ENCODE measurements around the gene SCYGR8.

Gene SCYGR8

GRCh38 chr2:227745594-227745993 lies at the start of gene SCYGR8:
Gene SCYGR8, plus strand, starts transcription at chr2:227745894. Its CDS starts 0 bp downstream, at chr2:227745894.
- no peaks in the 10 kb centered on the region for H3K9me3 ChIP-seq (ENCODE audit: control insufficient read depth, low read length)
- H3K27me3 ChIP-seq (ENCODE audit: control insufficient read depth, insufficient read depth, low read length): no peaks in the 10 kb centered on the region
- no peaks in the 10 kb centered on the region for H3K4me1 ChIP-seq (ENCODE audit: control insufficient read depth, insufficient read depth, low read length)
- no peak within 1 kb of the TSS for H3K9ac ChIP-seq (ENCODE audit: low read length)
- no peak within 1 kb of the TSS for H3K4me3 ChIP-seq (ENCODE audit: low read length)
- H3K36me3 ChIP-seq (ENCODE audit: control insufficient read depth, insufficient read depth, low read length): no peaks in the 10 kb centered on the region

- no peaks in the 10 kb centered on the region for H3K36me3 ChIP-seq (ENCODE audit: control insufficient read depth, insufficient read depth, low read length)
- H3K4me1 ChIP-seq (ENCODE audit: control insufficient read depth, insufficient read depth, low read length): no peaks in the 10 kb centered on the region
- H3K4me3 ChIP-seq (ENCODE audit: low read length): no peak overlapping the region
- no peak overlapping the region for H3K9ac ChIP-seq (ENCODE audit: low read length)
- no peaks in the 10 kb centered on the region for H3K9me3 ChIP-seq (ENCODE audit: control insufficient read depth, low read length)
- H3K27me3 ChIP-seq (ENCODE audit: control insufficient read depth, insufficient read depth, low read length): no peaks in the 10 kb centered on the region
These were observed 48.6 kb upstream of the SCYGR8 start for GRCh38 chr2:227696990-227697679.

GRCh38 chr2:227701556-227701955 lies 44.1 kb upstream of the SCYGR8 start:
- H3K36me3 ChIP-seq (ENCODE audit: control insufficient read depth, insufficient read depth, low read length): no peaks in the 10 kb centered on the region
- no peaks in the 10 kb centered on the region for H3K27me3 ChIP-seq (ENCODE audit: control insufficient read depth, insufficient read depth, low read length)
- no peaks in the 10 kb centered on the region for H3K4me1 ChIP-seq (ENCODE audit: control insufficient read depth, insufficient read depth, low read length)
- H3K4me3 ChIP-seq (ENCODE audit: low read length): no peak overlapping the region
- no peaks in the 10 kb centered on the region for H3K9me3 ChIP-seq (ENCODE audit: control insufficient read depth, low read length)
- no peak overlapping the region for H3K9ac ChIP-seq (ENCODE audit: low read length)

GRCh38 chr2:227703280-227703732 lies 42.4 kb upstream of the SCYGR8 start:
- Histone ChIP-seq H3K4me1 (ENCODE audit: control insufficient read depth, insufficient read depth, low read length) (no peaks in the 10 kb centered on the region), H3K36me3 (ENCODE audit: control insufficient read depth, insufficient read depth, low read length) (no peaks in the 10 kb centered on the region), H3K4me3 (ENCODE audit: low read length) (no peak overlapping the region), H3K9me3 (ENCODE audit: control insufficient read depth, low read length) (no peaks in the 10 kb centered on the region), H3K9ac (ENCODE audit: low read length) (no peak overlapping the region), H3K27me3 (ENCODE audit: control insufficient read depth, insufficient read depth, low read length) (no peaks in the 10 kb centered on the region)

- Histone ChIP-seq H3K4me3 (ENCODE audit: low read length) (no peak overlapping the region), H3K9me3 (ENCODE audit: control insufficient read depth, low read length) (no peaks in the 10 kb centered on the region), H3K9ac (ENCODE audit: low read length) (no peak overlapping the region), H3K4me1 (ENCODE audit: control insufficient read depth, insufficient read depth, low read length) (no peaks in the 10 kb centered on the region), H3K27me3 (ENCODE audit: control insufficient read depth, insufficient read depth, low read length) (no peaks in the 10 kb centered on the region), H3K36me3 (ENCODE audit: control insufficient read depth, insufficient read depth, low read length) (no peaks in the 10 kb centered on the region)
These were observed 41.7 kb upstream of the SCYGR8 start for GRCh38 chr2:227703961-227704360.

- H3K9me3 ChIP-seq (ENCODE audit: control insufficient read depth, low read length): no peaks in the 10 kb centered on the region
- no peak overlapping the region for H3K4me3 ChIP-seq (ENCODE audit: low read length)
- H3K36me3 ChIP-seq (ENCODE audit: control insufficient read depth, insufficient read depth, low read length): no peaks in the 10 kb centered on the region
- no peak overlapping the region for H3K9ac ChIP-seq (ENCODE audit: low read length)
- H3K27me3 ChIP-seq (ENCODE audit: control insufficient read depth, insufficient read depth, low read length): no peaks in the 10 kb centered on the region
- no peaks in the 10 kb centered on the region for H3K4me1 ChIP-seq (ENCODE audit: control insufficient read depth, insufficient read depth, low read length)
These were observed 38.8 kb upstream of the SCYGR8 start for GRCh38 chr2:227706859-227707258.

GRCh38 chr2:227707390-227707789 lies 38.3 kb upstream of the SCYGR8 start:
- no peak overlapping the region for H3K4me3 ChIP-seq (ENCODE audit: low read length)
- H3K9ac ChIP-seq (ENCODE audit: low read length): no peak overlapping the region
- no peaks in the 10 kb centered on the region for H3K27me3 ChIP-seq (ENCODE audit: control insufficient read depth, insufficient read depth, low read length)
- no peaks in the 10 kb centered on the region for H3K36me3 ChIP-seq (ENCODE audit: control insufficient read depth, insufficient read depth, low read length)
- H3K9me3 ChIP-seq (ENCODE audit: control insufficient read depth, low read length): no peaks in the 10 kb centered on the region
- H3K4me1 ChIP-seq (ENCODE audit: control insufficient read depth, insufficient read depth, low read length): no peaks in the 10 kb centered on the region

GRCh38 chr2:227710986-227711385 lies 34.7 kb upstream of the SCYGR8 start:
- Histone ChIP-seq H3K9me3 (ENCODE audit: control insufficient read depth, low read length) (no peaks in the 10 kb centered on the region), H3K27me3 (ENCODE audit: control insufficient read depth, insufficient read depth, low read length) (no peaks in the 10 kb centered on the region), H3K9ac (ENCODE audit: low read length) (no peak overlapping the region), H3K4me3 (ENCODE audit: low read length) (no peak overlapping the region), H3K4me1 (ENCODE audit: control insufficient read depth, insufficient read depth, low read length) (no peaks in the 10 kb centered on the region), H3K36me3 (ENCODE audit: control insufficient read depth, insufficient read depth, low read length) (no peaks in the 10 kb centered on the region)

- no peak overlapping the region for H3K9ac ChIP-seq (ENCODE audit: low read length)
- H3K4me3 ChIP-seq (ENCODE audit: low read length): no peak overlapping the region
- no peaks in the 10 kb centered on the region for H3K36me3 ChIP-seq (ENCODE audit: control insufficient read depth, insufficient read depth, low read length)
- no peaks in the 10 kb centered on the region for H3K27me3 ChIP-seq (ENCODE audit: control insufficient read depth, insufficient read depth, low read length)
- H3K9me3 ChIP-seq (ENCODE audit: control insufficient read depth, low read length): no peaks in the 10 kb centered on the region
- H3K4me1 ChIP-seq (ENCODE audit: control insufficient read depth, insufficient read depth, low read length): no peaks in the 10 kb centered on the region
These were observed 32.4 kb upstream of the SCYGR8 start for GRCh38 chr2:227713291-227713690.

GRCh38 chr2:227716501-227716900 lies 29.2 kb upstream of the SCYGR8 start:
- Histone ChIP-seq H3K4me1 (ENCODE audit: control insufficient read depth, insufficient read depth, low read length) (no peaks in the 10 kb centered on the region), H3K27me3 (ENCODE audit: control insufficient read depth, insufficient read depth, low read length) (no peaks in the 10 kb centered on the region), H3K9ac (ENCODE audit: low read length) (no peak overlapping the region), H3K9me3 (ENCODE audit: control insufficient read depth, low read length) (no peaks in the 10 kb centered on the region), H3K36me3 (ENCODE audit: control insufficient read depth, insufficient read depth, low read length) (no peaks in the 10 kb centered on the region), H3K4me3 (ENCODE audit: low read length) (no peak overlapping the region)

GRCh38 chr2:227717687-227718567 lies 27.8 kb upstream of the SCYGR8 start, which contains the start of gene SLC19A3:
Gene SLC19A3, minus strand, starts transcription at chr2:227718028. Its CDS starts 15,710 bp downstream, at chr2:227702318.
- Histone ChIP-seq H3K27me3 (ENCODE audit: control insufficient read depth, insufficient read depth, low read length) (no peaks in the 10 kb centered on the region), H3K9ac (ENCODE audit: low read length) (peak within 1 kb of the TSS; percentile 14), H3K9me3 (ENCODE audit: control insufficient read depth, low read length) (no peaks in the 10 kb centered on the region), H3K4me3 (ENCODE audit: low read length) (peak within 1 kb of the TSS; percentile 5), H3K4me1 (ENCODE audit: control insufficient read depth, insufficient read depth, low read length) (no peaks in the 10 kb centered on the region), H3K36me3 (ENCODE audit: control insufficient read depth, insufficient read depth, low read length) (no peaks in the 10 kb centered on the region)

GRCh38 chr2:227719641-227720040 lies 26.1 kb upstream of the SCYGR8 start:
- Histone ChIP-seq H3K9me3 (ENCODE audit: control insufficient read depth, low read length) (no peaks in the 10 kb centered on the region), H3K4me3 (ENCODE audit: low read length) (no peak overlapping the region), H3K27me3 (ENCODE audit: control insufficient read depth, insufficient read depth, low read length) (no peaks in the 10 kb centered on the region), H3K9ac (ENCODE audit: low read length) (no peak overlapping the region), H3K36me3 (ENCODE audit: control insufficient read depth, insufficient read depth, low read length) (no peaks in the 10 kb centered on the region), H3K4me1 (ENCODE audit: control insufficient read depth, insufficient read depth, low read length) (no peaks in the 10 kb centered on the region)

Measured in mucosa of stomach (tissue), 1 donor.